HG02970 (cell line): ENCODE data around the gene FGD3.
A peak's percentile ranks its signal among the peaks of the same experiment; 100 is the strongest.

Experiments
- ATAC-seq: cut with Tn5 transposase; IDR thresholded peaks from one replicate; pipeline ENCODE4 v1.9.1; 2021; ENCODE audit warnings: mild to moderate bottlenecking, moderate library complexity, moderate number of reproducible peaks; ENCODE audit not compliant: unreplicated experiment, low FRiP score

FGD3 gene

GRCh38 chr9:93064392-93065134, 117.2 kb downstream of the FGD3 start:
- peak; percentile 74 for ATAC-seq

GRCh38 chr9:93065135-93065720, 117.9 kb downstream of the FGD3 start:
- no peak for ATAC-seq

GRCh38 chr9:93066978-93067603, 119.8 kb downstream of the FGD3 start:
- ATAC-seq, result no peak

- ATAC-seq, result no peak
These were observed 121.6 kb downstream of the FGD3 start for GRCh38 chr9:93068956-93069355.

GRCh38 chr9:93071464-93071863, 124.1 kb downstream of the FGD3 start:
- ATAC-seq, result no peak

GRCh38 chr9:93072383-93072795, 125.1 kb downstream of the FGD3 start:
- ATAC-seq, result no peak

GRCh38 chr9:93076101-93076791, 128.9 kb downstream of the FGD3 start:
- ATAC-seq, result no peak

GRCh38 chr9:93076792-93077128, 129.4 kb downstream of the FGD3 start:
- ATAC-seq, result no peak

- no peak for ATAC-seq
These were observed 130.0 kb downstream of the FGD3 start for GRCh38 chr9:93077367-93077766.

GRCh38 chr9:93077811-93078210, 130.5 kb downstream of the FGD3 start:
- no peak for ATAC-seq

GRCh38 chr9:93079371-93079770, 132.0 kb downstream of the FGD3 start:
- no peak for ATAC-seq

- ATAC-seq, result no peak
These were observed 133.1 kb downstream of the FGD3 start for GRCh38 chr9:93080406-93080805.

GRCh38 chr9:93081081-93081529, 133.8 kb downstream of the FGD3 start:
- ATAC-seq, result no peak

GRCh38 chr9:93081931-93082330, 134.6 kb downstream of the FGD3 start:
- ATAC-seq, result no peak

GRCh38 chr9:93082841-93083411, 135.6 kb downstream of the FGD3 start:
- ATAC-seq, result no peak

- ATAC-seq, result no peak
These were observed 136.5 kb downstream of the FGD3 start for GRCh38 chr9:93083592-93084470.

- no peak for ATAC-seq
These were observed 137.2 kb downstream of the FGD3 start for GRCh38 chr9:93084471-93084881.

- no peak for ATAC-seq
These were observed 138.4 kb downstream of the FGD3 start for GRCh38 chr9:93085676-93086075.
